HCT116 (cell line): ENCODE results near the gene FBXL17.

ENCODE experiments used
- EGR1 ChIP-seq: IDR thresholded peaks from 2 replicates; pipeline ENCODE4 v1.6.1; 2012; ENCODE audit warnings: low read depth
- EZH2 ChIP-seq: fragments of 200-600 bp; sonication (generic); IDR thresholded peaks from 2 replicates; pipeline ENCODE4 v1.6.1; 2017; ENCODE audit warnings: antibody characterized with exemption, mixed run types
- EZH2phosphoT487 ChIP-seq: fragments of 200-600 bp; IDR thresholded peaks from 2 replicates; pipeline ENCODE4 v1.6.1; 2018; ENCODE audit warnings: antibody characterized with exemption, borderline replicate concordance
- MAX ChIP-seq: IDR thresholded peaks from 2 replicates; pipeline ENCODE4 v1.6.1; 2012
- POLR2A ChIP-seq: IDR thresholded peaks from 2 replicates; pipeline ENCODE4 v1.7.0; 2011; ENCODE audit warnings: borderline replicate concordance; ENCODE audit not compliant: insufficient read depth, insufficient read length; ENCODE audit errors: extremely low read depth
- POLR2AphosphoS5 ChIP-seq: IDR thresholded peaks from 2 replicates; pipeline ENCODE4 v1.6.1; 2011; ENCODE audit warnings: mild to moderate bottlenecking, low read depth, low read length, moderate library complexity
- RAD21 ChIP-seq: IDR thresholded peaks from 2 replicates; pipeline ENCODE4 v1.6.1; 2012; ENCODE audit warnings: low read depth, mild to moderate bottlenecking
- TCF7L2 ChIP-seq: IDR thresholded peaks from 2 replicates; pipeline ENCODE4 v1.7.0; 2011; ENCODE audit warnings: borderline replicate concordance, inconsistent platforms; ENCODE audit not compliant: insufficient read depth, insufficient read length; ENCODE audit errors: extremely low read depth
- YY1 ChIP-seq: IDR thresholded peaks from 2 replicates; pipeline ENCODE4 v1.6.1; 2011; ENCODE audit warnings: low read length, low read depth, moderate library complexity, mild to moderate bottlenecking; ENCODE audit not compliant: insufficient replicate concordance; ENCODE audit errors: extremely low read depth
- ZBTB33 ChIP-seq: IDR thresholded peaks from 2 replicates; pipeline ENCODE4 v1.6.1; 2011; ENCODE audit warnings: mild to moderate bottlenecking, low read length, moderate library complexity; ENCODE audit not compliant: insufficient replicate concordance; ENCODE audit errors: extremely low read depth
- ZNF274 ChIP-seq: fragments of 200-500 bp; sonication (Bioruptor generic); IDR thresholded peaks from 2 replicates; pipeline ENCODE4 v1.6.1; 2014; ENCODE audit warnings: mild to moderate bottlenecking, low read depth, low read length, inconsistent platforms
- TF ChIP-seq, protein P1 (sequence below), 3 experiments: fragments of 200-600 bp in 1 of 3; sonication (generic) in 1 of 3; IDR thresholded peaks in 2 of 3; conservative IDR thresholded peaks in 1 of 3; 2 replicates each; pipeline ENCODE4 v1.5.1; 2012 to 2017; ENCODE audit warnings: low read depth in 2 of 3, low read length in 2 of 3, antibody characterized with exemption in 1 of 3, borderline replicate concordance in 1 of 3, control low read depth in 1 of 3, mild to moderate bottlenecking in 1 of 3, mixed read lengths in 1 of 3, mixed run types in 1 of 3, moderate library complexity in 1 of 3; ENCODE audit not compliant: insufficient read depth in 1 of 3

DNA sequence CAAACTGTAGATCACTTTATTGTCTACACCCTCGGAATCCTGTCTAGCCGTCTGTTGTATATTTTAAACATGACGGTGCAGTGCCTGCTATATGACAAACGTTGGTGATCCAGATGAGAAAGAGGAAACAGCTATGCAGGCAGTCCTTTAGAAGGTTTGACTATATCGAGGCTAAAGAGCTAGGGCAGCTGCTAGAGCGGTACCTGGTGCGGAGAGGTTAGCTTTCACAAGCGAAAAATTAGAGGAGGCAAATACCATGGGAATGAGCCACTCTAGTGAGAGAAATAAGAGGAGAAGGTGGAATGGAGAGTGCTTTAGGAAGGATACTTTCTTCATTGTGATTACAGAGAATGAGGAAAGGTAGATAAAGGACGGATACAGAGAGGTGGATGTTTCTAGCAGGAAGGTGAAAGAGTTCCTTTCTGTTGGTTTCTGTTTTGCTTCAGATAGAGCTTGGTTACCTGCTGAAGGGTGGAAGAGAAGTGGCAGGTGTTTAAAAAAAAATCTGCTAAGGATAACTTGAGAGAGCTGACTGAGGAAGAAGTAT is 959 bp upstream of the FBXL17 start:
- TF ChIP-seq YY1 = no peak
- TF ChIP-seq POLR2A = no peak
- no peak for TF ChIP-seq EZH2
- TF ChIP-seq, protein P1, sequence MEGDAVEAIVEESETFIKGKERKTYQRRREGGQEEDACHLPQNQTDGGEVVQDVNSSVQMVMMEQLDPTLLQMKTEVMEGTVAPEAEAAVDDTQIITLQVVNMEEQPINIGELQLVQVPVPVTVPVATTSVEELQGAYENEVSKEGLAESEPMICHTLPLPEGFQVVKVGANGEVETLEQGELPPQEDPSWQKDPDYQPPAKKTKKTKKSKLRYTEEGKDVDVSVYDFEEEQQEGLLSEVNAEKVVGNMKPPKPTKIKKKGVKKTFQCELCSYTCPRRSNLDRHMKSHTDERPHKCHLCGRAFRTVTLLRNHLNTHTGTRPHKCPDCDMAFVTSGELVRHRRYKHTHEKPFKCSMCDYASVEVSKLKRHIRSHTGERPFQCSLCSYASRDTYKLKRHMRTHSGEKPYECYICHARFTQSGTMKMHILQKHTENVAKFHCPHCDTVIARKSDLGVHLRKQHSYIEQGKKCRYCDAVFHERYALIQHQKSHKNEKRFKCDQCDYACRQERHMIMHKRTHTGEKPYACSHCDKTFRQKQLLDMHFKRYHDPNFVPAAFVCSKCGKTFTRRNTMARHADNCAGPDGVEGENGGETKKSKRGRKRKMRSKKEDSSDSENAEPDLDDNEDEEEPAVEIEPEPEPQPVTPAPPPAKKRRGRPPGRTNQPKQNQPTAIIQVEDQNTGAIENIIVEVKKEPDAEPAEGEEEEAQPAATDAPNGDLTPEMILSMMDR (IDR thresholded peaks at IDR 0.05 in 2 of 3, conservative IDR thresholded peaks at IDR 0.05 in 1 of 3; ENCODE audit: borderline replicate concordance in 1 of 3, insufficient read depth in 1 of 3, low read depth in 2 of 3, low read length in 2 of 3) = no peak
- TF ChIP-seq TCF7L2 = no peak
- no peak for TF ChIP-seq ZNF274
- TF ChIP-seq POLR2AphosphoS5 = no peak
- no peak for TF ChIP-seq EGR1
- no peak for TF ChIP-seq RAD21
- TF ChIP-seq ZBTB33 = no peak
- no peak for TF ChIP-seq EZH2phosphoT487
- no peak for TF ChIP-seq MAX
